ENCODE results near the gene TMEM220.

The TMEM220 gene

DNA sequence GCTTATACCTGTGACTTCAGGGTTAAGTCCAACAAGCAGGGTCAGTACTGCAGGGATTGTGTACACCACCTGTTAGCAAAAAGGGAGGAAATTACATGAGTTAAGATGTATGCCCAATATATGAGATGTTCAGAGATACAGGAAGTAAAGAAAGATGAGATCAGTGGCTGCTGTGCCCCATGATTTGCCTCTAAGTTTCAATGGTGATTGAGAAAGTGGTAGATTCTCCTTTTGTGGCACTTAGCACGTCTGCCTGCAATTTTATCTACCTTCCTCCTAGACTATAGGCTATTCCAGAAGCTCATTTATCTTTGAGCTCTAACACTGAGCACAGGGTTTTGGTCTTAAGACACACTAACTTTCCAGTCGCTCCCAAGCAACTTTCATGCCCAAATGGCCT, 3.6 kb downstream of the TMEM220 start:
- no peak for TF ChIP-seq EZH2 (IDR thresholded peaks at IDR 0.05; ENCODE audit: borderline replicate concordance, low read depth, low read length, severe bottlenecking)
- TF ChIP-seq, protein P1, sequence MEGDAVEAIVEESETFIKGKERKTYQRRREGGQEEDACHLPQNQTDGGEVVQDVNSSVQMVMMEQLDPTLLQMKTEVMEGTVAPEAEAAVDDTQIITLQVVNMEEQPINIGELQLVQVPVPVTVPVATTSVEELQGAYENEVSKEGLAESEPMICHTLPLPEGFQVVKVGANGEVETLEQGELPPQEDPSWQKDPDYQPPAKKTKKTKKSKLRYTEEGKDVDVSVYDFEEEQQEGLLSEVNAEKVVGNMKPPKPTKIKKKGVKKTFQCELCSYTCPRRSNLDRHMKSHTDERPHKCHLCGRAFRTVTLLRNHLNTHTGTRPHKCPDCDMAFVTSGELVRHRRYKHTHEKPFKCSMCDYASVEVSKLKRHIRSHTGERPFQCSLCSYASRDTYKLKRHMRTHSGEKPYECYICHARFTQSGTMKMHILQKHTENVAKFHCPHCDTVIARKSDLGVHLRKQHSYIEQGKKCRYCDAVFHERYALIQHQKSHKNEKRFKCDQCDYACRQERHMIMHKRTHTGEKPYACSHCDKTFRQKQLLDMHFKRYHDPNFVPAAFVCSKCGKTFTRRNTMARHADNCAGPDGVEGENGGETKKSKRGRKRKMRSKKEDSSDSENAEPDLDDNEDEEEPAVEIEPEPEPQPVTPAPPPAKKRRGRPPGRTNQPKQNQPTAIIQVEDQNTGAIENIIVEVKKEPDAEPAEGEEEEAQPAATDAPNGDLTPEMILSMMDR (IDR thresholded peaks at IDR 0.05; ENCODE audit: borderline replicate concordance, extremely low read depth, low read length, poor library complexity, severe bottlenecking): no peak
- ATAC-seq (ENCODE audit: insufficient read depth, low read depth) (no peak), DNase-seq (no peak)
- Histone ChIP-seq H3K9ac (ENCODE audit: low read depth, low read length) (no peak overlapping the region), H4K20me1 (ENCODE audit: insufficient read depth, low read length) (no peaks in the 10 kb centered on the region), H3K36me3 (ENCODE audit: insufficient read depth, low read length) (no peaks in the 10 kb centered on the region), H2AFZ (ENCODE audit: low read depth, low read length) (no peak overlapping the region), H3K27ac (ENCODE audit: low read length) (no peak overlapping the region), H3K4me3 (ENCODE audit: low read depth in 1 of 2, low read length in 2 of 2) (no peak overlapping the region), H3K27me3 (ENCODE audit: insufficient read depth, low read length, poor library complexity) (no peaks in the 10 kb centered on the region), H3K4me1 (ENCODE audit: insufficient read depth, low read length) (no peaks in the 10 kb centered on the region), H3K4me2 (ENCODE audit: insufficient read depth, low read length) (no peak overlapping the region), H3K79me2 (ENCODE audit: insufficient read depth, low read length) (no peaks in the 10 kb centered on the region), H3K9me3 (ENCODE audit: insufficient read depth, low read length, severe bottlenecking) (no peaks in the 10 kb centered on the region)

DNA sequence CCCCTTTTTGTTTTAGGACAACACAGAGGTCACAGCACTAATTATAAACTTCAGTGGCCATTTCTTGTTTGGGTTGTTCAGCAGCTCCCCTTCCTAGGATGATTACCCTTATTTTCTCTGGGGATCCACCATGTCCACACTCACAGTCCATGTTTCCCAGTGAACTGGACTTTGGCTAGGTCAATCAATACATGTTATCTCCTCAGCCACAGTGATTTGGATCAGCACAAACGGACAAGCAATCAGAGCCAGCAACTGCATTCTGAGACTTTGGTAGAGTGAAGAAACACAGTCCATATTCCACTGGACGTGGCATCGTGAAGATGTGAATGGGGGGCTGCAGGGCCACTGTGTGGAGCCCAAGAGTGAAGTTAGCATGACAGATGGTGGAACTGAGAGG, 4.6 kb downstream of the TMEM220 start:
- Histone ChIP-seq H3K36me3 (ENCODE audit: insufficient read depth, low read length) (no peaks in the 10 kb centered on the region), H3K27ac (ENCODE audit: low read length) (no peak overlapping the region), H4K20me1 (ENCODE audit: insufficient read depth, low read length) (no peaks in the 10 kb centered on the region), H3K4me2 (ENCODE audit: insufficient read depth, low read length) (no peak overlapping the region), H3K27me3 (ENCODE audit: insufficient read depth, low read length, poor library complexity) (no peaks in the 10 kb centered on the region), H2AFZ (ENCODE audit: low read depth, low read length) (no peak overlapping the region), H3K9me3 (ENCODE audit: insufficient read depth, low read length, severe bottlenecking) (no peaks in the 10 kb centered on the region), H3K4me1 (ENCODE audit: insufficient read depth, low read length) (no peaks in the 10 kb centered on the region), H3K4me3 (ENCODE audit: low read depth in 1 of 2, low read length in 2 of 2) (no peak overlapping the region), H3K79me2 (ENCODE audit: insufficient read depth, low read length) (no peaks in the 10 kb centered on the region), H3K9ac (ENCODE audit: low read depth, low read length) (no peak overlapping the region)
- DNase-seq: no peak
- no peak for ATAC-seq (ENCODE audit: insufficient read depth, low read depth)
- TF ChIP-seq, protein P1 (IDR thresholded peaks at IDR 0.05; ENCODE audit: borderline replicate concordance, extremely low read depth, low read length, poor library complexity, severe bottlenecking): no peak
- no peak for TF ChIP-seq EZH2 (IDR thresholded peaks at IDR 0.05; ENCODE audit: borderline replicate concordance, low read depth, low read length, severe bottlenecking)

DNA sequence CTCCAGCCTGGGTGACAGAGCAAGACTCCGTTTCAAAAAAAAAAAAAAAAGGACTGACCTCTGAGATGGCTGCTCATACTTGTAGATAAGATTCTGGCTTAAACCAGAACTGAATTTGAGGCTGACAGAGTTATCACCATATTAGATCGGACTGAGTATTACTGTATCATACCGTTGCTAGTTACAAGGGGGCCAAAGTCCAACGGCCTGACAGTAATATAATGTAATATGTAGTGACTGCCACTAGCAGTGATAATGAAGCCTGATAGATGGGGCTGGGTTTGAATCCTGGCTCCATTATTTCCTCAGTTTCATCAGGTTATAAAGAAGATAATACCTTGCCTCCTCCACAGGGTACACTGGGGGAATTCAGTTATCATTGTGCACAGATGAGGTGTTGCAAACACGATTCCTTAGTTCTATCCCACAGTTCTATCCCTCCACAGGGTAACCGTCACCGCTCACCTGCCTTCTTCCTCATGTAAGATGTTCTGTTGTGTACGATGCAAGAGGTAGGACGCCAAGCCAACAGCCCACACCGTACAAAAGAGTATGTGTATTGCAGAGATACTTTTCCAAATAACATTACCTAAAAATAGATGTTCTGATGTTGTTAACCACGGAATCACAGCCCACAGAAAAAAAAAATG, 5.2 kb downstream of the TMEM220 start:
- TF ChIP-seq, protein P1 (IDR thresholded peaks at IDR 0.05; ENCODE audit: borderline replicate concordance, extremely low read depth, low read length, poor library complexity, severe bottlenecking): no peak
- TF ChIP-seq EZH2 (IDR thresholded peaks at IDR 0.05; ENCODE audit: borderline replicate concordance, low read depth, low read length, severe bottlenecking): no peak
- Histone ChIP-seq H2AFZ (ENCODE audit: low read depth, low read length) (no peak overlapping the region), H3K9ac (ENCODE audit: low read depth, low read length) (no peak overlapping the region), H3K79me2 (ENCODE audit: insufficient read depth, low read length) (no peaks in the 10 kb centered on the region), H3K9me3 (ENCODE audit: insufficient read depth, low read length, severe bottlenecking) (no peaks in the 10 kb centered on the region), H4K20me1 (ENCODE audit: insufficient read depth, low read length) (no peaks in the 10 kb centered on the region), H3K4me1 (ENCODE audit: insufficient read depth, low read length) (no peaks in the 10 kb centered on the region), H3K4me2 (ENCODE audit: insufficient read depth, low read length) (no peak overlapping the region), H3K27me3 (ENCODE audit: insufficient read depth, low read length, poor library complexity) (no peaks in the 10 kb centered on the region), H3K4me3 (ENCODE audit: low read depth in 1 of 2, low read length in 2 of 2) (no peak overlapping the region), H3K27ac (ENCODE audit: low read length) (no peak overlapping the region), H3K36me3 (ENCODE audit: insufficient read depth, low read length) (no peaks in the 10 kb centered on the region)
- DNase-seq: no peak
- no peak for ATAC-seq (ENCODE audit: insufficient read depth, low read depth)

All from DND-41 (cell line).